Ovary (tissue), 3 donors: ENCODE results near the gene PLEKHH2.

Experiments used
- EP300 ChIP-seq: sonication (generic); formaldehyde crosslinking; IDR thresholded peaks from one replicate; pipeline ENCODE4 v1.6.1; 2017; ENCODE audit warnings: antibody characterized with exemption
- TF ChIP-seq, protein P1 (sequence below), 3 donors: fragments of 450-650 bp in 2 of 3; fragments of 200-600 bp in 1 of 3; IDR thresholded peaks; one replicate each; pipeline versions ENCODE4 v1.5.1 to v1.8.0; 2016 to 2022; ENCODE audit warnings: antibody characterized with exemption in 3 of 3, mild to moderate bottlenecking in 1 of 3
- donor health status: DM: no; HTN: no; CAD: no.

DNA sequence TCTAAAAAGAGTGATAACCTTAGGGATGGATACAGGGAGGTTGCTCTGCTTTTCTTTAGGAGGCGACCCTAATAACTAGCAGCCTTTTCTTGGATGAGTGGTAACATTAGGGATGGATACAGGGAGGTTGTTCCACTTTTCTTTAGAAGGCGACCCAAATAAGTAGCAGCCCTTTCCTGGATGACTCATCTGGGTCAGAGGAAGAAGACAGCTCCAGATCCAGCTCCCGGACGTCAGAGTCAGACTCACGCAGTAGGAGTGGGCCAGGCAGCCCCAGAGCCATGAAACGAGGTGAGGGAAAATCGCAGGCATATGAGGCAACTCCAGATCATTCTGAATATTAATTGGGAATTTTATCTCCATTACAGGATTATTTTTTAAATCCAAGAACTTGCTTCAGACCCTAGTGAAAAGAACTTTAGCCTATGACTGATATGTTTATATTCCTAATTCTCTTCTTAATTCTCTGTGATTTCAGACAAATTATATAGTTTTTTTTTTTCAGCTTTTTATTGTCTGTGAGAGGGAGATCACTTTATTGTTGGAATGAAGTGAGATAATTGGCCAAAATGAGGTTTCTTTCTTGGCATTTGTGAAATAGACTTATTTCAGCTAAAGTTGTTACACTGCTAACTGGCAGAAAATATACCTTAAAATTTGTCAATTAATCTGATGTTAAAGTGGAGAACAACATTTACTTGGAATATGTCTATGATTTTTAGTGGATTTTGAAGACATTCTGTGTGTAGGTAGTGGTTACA is 70.4 kb downstream of the PLEKHH2 start:
- TF ChIP-seq, protein P1, sequence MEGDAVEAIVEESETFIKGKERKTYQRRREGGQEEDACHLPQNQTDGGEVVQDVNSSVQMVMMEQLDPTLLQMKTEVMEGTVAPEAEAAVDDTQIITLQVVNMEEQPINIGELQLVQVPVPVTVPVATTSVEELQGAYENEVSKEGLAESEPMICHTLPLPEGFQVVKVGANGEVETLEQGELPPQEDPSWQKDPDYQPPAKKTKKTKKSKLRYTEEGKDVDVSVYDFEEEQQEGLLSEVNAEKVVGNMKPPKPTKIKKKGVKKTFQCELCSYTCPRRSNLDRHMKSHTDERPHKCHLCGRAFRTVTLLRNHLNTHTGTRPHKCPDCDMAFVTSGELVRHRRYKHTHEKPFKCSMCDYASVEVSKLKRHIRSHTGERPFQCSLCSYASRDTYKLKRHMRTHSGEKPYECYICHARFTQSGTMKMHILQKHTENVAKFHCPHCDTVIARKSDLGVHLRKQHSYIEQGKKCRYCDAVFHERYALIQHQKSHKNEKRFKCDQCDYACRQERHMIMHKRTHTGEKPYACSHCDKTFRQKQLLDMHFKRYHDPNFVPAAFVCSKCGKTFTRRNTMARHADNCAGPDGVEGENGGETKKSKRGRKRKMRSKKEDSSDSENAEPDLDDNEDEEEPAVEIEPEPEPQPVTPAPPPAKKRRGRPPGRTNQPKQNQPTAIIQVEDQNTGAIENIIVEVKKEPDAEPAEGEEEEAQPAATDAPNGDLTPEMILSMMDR (IDR thresholded peaks at IDR 0.05) = no peak
- TF ChIP-seq EP300 = no peak
